Activated T-helper 1 cell treated with Interleukin-2 at 50 U/mL for 16 hours (primary cell): ENCODE measurements around the gene SPNS3.

Source experiments
- DNase-seq: peaks from one replicate; pipeline ENCODE4 v3.0.0-alpha.2; 2020; ENCODE audit warnings: low read depth

The SPNS3 gene

DNA sequence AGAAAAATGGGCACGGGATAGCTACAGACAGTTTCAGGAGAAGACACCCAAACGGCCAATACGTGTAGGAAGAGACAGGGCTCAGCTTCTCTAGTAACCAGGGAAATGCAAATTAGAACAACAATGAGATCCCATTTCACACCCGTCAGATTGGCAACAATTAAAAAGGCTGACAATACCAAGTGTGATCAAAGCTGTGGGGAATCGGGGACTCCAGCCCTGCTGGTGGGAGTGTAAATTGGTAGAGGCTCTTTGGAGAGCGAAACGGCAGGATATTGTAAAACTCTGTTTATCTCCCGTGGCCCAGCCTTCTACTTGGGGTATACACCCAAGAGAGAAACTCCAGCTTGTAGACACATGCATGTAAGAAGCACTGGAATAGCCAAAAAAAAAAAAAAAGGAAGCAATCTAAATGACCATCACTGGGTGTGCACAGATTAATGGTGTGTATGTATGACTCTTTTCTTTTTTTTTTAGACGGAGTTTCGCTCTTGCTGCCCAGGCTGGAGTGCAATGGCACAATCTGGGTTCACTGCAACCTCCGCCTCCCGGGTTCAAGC lies 93.9 kb downstream of the SPNS3 start:
- no peak for DNase-seq

DNA sequence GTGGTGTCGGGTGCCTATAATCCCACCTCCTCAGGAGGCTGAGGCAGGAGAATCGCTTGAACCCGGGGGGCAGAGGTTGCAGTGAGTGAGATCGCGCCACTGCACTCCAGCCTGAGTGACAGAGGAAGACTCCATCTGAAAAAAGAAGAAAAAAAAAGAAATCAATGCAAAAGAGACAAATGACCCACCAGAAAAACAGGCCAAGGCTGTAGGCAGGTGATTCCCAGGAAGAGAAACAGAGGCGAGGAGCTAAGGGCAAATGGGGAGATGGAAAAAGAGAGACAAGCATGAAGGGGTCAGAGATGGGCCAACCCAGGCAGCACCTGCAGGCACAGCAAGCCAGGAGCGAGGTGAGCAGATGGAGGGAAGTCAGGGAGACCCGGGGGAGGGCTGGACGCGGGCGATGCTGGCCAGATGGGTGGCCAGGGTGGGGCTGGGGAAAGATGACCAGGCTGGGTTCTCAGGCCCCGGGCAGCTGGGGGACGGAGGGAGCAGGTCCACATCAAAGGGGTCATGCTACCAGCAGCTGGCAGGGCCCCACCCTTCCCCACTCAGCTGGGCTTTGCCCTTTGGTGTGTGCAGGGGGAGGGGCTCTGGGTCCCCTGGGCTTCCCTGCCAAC lies 95.9 kb downstream of the SPNS3 start:
- no peak for DNase-seq

DNA sequence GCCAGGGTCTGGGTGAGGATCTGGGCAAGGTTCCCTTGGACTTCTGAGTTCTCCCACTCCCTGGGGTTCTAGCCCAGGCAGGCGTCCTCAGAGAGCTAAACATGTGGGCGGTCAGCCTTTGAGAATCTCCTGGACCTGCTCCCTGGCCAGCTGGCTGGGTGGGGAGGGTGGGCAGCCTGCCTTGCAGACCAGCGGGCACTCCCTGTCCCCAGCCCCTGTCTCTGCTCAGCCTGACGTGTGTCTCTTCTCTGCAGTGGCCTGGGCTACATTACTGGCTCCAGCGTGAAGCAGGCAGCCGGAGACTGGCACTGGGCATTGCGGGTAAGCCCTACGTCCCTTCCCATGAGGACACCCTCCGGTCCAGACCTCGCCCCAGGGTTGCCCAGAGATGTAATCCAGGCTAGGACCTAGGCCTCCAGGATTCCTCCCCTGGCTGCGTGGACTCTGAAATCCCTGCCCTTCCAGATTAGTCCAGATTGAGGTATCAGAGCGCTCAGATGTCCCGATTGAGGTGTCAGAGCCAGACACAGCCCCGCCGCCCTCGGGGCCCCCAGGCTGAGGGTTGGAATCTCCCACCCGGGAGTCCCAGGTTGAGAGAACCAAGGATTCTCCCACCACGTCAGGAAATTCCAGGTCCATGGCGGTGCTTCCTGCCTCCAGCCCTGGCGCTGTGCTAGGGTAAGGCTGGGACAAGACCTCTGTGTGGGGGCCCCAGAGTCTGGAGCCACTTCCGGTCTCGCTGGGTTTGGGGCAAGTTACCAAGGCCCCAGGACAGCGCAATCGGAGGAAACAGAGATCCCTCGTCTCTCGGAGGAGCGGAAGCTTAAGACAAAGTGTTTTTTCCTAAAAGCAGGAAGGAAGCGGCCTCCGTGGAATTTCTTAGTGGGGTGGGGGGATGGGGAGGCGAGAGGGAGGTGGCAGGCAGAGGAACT lies 97.3 kb downstream of the SPNS3 start:
- DNase-seq: no peak

DNA sequence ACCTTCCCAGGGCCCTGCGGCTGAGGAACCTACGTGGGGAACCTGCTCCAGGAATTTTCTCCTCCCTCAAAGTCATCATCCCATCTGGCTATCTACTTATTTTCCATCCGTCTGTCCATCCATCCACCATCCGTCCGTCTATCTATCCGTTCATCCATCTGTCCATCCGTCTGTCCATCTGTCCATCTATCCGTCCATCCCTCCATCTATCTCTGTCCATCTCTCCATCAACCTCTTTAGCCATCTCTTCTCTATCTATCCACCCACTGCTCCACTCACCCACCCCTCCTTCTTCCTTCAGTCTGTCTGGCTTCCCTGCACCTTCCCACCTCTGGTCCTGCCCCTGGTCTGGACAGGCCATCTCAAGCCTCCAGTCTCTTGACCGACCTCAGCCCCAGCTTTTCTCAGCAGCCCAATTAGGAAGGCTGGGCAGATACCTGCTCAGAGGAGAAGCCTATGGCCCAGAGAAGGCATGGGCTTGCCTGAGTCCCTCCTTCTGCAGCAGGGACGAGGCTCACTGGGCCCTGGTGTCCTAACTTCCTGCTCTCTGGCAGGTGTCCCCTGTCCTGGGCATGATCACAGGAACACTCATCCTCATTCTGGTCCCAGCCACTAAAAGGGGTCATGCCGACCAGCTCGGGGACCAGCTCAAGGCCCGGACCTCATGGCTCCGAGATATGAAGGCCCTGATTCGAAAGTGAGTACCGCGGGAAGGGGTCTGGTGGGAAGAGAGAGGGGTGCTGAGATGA lies 98.4 kb downstream of the SPNS3 start:
- no peak for DNase-seq

DNA sequence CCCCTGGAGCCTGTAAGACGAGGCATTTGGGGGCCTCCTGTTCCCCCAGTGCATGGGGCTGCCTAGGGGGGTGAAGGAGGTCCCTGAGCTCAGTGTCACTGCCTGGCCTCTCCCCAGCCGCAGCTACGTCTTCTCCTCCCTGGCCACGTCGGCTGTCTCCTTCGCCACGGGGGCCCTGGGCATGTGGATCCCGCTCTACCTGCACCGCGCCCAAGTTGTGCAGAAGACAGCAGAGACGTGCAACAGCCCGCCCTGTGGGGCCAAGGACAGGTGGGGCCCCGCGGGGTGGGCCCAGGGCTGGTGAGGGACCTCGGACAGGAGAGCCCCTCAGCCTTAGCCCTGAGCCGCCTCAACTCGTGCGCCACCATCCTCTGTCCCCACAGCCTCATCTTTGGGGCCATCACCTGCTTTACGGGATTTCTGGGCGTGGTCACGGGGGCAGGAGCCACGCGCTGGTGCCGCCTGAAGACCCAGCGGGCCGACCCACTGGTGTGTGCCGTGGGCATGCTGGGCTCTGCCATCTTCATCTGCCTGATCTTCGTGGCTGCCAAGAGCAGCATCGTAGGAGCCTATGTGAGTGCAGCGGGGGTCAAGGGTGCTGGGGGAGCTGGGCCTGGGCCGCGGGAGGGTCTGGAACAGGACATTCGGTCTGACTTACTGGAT lies 99.3 kb downstream of the SPNS3 start:
- no peak for DNase-seq

DNA sequence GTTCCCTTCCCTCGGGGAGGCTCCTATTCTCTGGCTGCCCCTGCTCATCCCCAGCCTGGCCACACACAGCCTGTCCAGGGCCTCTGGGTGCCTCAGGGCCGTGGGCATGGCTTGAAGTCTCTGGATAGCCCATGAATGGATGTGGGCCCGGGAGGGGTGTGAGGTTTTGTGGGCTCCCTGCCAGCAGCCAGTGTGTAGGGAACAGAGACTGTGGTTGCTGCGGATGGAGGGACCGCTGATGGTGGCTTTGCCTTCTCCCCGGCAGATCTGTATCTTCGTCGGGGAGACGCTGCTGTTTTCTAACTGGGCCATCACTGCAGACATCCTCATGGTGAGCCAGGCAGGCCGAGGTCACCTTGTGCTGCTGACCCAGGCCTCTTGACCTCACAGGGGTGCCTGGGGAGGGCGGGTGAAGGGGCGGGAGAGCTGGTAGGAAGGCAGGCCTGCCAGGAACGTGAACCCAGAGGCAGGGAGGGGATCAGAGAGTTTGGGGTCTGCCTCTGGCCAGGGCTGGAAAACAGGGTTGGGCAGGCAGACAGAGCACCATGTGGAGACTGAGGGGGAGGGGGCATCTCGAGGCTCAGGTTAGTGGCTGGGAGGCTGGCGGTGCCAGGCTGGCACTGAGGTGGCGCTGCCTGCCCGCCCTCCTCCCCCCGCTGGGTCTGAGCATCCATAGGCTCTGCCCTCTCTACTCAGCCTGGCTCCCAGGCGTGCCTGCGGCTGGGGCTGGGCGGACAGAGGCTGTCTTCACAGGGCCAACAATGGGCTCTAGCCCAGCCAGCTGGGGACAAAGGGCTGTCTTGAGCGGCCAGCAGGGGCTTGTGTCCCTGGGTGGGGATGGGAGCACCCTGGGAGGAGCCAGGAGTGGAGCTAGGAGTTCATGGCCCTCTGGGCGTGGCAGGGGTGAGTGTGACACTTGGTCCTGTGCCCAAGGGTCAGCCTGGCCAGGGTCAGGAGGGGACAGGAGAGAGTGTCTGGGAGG lies 100.1 kb downstream of the SPNS3 start:
- no peak for DNase-seq

DNA sequence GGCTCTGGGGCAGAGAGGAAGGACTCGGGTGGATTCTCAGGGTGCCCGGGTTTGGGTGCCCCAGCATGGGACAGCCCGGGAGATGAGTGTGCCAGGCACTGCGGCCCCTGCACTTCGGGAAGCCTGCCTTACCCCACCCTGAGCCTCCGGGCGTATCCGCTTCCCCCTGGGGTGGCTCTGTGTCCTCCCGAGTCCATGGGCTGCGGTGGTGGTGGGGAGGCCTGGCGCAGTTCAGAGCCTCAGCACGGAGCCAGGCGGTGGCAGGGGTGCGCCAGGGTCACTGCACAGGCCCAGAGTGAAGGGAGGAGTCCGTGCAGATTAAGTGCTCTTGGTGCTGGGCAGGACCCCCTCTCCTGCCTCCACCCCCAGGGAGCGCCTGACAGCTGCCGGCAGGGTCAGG lies 100.8 kb downstream of the SPNS3 start:
- DNase-seq: no peak

DNA sequence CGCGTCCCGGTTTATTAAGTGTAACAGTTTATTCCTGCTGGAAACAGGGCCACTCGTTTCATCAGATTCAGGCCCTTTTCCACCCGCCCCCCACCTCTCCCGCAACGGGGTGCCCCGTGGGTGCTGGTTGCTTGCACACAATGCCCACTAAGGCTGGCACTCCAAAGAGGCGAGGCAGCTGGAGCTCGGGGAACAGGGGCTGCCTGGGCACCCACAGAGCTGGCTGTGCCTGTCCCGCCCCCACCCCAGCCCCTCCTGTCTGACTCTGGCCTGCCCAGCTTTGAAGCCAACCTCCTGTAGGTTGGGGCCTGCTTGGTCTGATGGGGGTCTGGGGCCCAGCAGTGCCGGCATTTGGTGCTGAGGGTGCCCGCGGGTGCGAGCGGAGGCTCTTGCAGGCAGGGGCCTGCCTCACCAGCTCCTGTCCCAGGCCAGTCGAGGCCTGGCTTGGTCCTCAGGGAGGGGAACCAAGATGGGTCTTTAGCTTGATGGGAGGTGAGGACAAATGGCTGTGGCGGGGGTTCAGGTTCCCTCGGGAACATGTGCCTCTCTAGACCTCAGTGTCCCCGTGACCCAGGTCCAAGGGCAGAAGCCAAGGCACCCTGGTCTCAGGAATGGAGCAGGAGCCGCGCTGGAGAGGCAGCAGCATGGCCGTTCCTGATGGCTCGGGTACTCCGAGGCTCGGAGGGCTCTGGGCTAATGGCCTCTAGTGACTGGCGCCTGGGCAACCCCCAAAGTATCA lies 101.4 kb downstream of the SPNS3 start:
- DNase-seq: no peak

DNA sequence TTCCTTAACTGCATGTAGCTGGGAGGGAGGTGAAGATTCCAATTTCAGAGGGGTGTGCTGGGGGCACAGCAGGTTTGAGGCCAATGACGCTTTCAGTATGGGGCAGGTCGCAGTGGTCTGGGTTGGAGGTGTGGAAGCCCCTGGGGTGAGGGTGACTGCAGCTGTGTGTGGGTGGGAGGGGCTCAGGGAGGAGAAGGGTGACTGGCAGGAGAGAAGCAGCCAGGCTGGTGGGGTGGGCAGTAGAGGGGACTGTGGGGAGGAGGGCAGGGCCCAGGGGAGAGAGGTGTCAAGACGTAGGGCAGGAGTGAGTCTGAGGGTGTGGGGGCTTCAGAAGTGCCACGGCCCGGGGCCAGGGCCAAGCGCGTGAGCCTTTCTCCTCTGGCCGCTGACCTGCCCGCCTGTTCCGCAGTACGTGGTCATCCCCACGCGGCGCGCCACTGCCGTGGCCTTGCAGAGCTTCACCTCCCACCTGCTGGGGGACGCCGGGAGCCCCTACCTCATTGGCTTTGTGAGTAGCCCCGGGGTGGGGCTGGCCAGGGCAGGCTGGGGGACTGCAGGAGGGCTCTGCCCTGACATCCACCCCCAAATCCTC lies 102.0 kb downstream of the SPNS3 start:
- DNase-seq: no peak

DNA sequence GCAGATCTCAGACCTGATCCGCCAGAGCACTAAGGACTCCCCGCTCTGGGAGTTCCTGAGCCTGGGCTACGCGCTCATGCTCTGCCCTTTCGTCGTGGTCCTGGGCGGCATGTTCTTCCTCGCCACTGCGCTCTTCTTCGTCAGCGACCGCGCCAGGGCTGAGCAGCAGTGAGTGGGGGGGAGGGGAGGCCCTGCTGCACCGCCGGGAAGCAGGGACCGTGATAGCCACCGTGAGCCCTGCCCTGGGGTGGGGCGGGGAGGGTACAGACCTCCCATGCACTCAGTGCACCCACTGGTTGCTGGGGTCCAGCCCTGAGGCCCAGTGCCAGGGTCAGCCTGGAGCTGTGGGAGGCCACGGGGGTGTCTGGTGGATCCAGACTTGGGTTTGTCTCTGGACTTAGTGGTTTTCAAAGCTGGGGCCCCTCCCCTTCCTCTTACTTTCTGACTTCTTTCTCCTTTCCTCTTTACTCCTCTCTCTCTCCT lies 102.6 kb downstream of the SPNS3 start:
- DNase-seq: no peak

DNA sequence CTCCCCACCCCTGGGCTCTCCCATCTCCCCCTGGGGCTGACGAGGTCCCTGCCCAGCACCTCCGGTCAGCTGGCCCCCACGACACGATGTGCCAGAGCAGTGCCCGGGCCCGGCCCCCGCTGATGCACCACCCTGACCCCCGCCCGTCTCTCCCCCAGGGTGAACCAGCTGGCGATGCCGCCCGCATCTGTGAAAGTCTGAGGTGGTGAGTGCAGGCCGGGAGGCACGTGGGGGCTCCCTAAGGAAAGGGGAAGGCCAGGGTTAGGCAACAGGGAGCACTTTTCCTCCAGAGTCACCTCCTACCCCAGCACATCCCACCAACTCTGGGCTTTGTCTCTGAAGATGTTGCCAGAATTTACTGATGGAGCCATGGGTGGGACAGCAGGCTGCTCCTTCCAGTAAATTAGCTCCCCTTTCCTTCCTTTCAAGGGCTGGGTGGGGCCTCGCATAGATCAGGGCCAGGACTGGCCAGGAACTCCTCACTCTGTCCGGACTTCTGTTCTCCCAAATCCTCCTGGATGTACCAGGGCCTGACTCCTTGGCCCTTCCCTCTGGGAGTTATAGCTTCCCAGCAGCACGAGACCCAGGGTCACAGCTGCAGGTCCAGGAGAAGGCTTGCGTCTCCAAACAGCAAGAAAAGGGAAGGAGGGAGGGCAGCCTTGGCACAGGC lies 103.1 kb downstream of the SPNS3 start:
- no peak for DNase-seq
